HG03521 (cell line): ENCODE data around the gene SPRING1.

ENCODE experiments used
- ATAC-seq: cut with Tn5 transposase; IDR thresholded peaks from one replicate; pipeline ENCODE4 v1.9.1; 2021; ENCODE audit warnings: mild to moderate bottlenecking, moderate library complexity; ENCODE audit not compliant: unreplicated experiment

The SPRING1 gene

GRCh38 chr12:116710370-116711150, 27.3 kb downstream of the SPRING1 start:
- ATAC-seq, result no peak

- ATAC-seq, result no peak
These were observed 28.1 kb downstream of the SPRING1 start for GRCh38 chr12:116709768-116710167.

GRCh38 chr12:116708826-116709756, 28.8 kb downstream of the SPRING1 start:
- no peak for ATAC-seq

GRCh38 chr12:116707751-116708150, 30.1 kb downstream of the SPRING1 start:
- no peak for ATAC-seq

- ATAC-seq, result no peak
These were observed 34.6 kb downstream of the SPRING1 start for GRCh38 chr12:116703214-116703795.

- ATAC-seq, result no peak
These were observed 36.4 kb downstream of the SPRING1 start for GRCh38 chr12:116701432-116701831.

GRCh38 chr12:116700066-116700465, 37.8 kb downstream of the SPRING1 start:
- no peak for ATAC-seq

- ATAC-seq, result no peak
These were observed 39.3 kb downstream of the SPRING1 start for GRCh38 chr12:116698554-116699075.

GRCh38 chr12:116698116-116698515, 39.8 kb downstream of the SPRING1 start:
- no peak for ATAC-seq

- ATAC-seq, result no peak
These were observed 40.2 kb downstream of the SPRING1 start for GRCh38 chr12:116697716-116698115.

GRCh38 chr12:116697305-116697704, 40.6 kb downstream of the SPRING1 start:
- no peak for ATAC-seq

GRCh38 chr12:116695464-116695725, 42.5 kb downstream of the SPRING1 start:
- no peak for ATAC-seq

- ATAC-seq, result no peak
These were observed 43.0 kb downstream of the SPRING1 start for GRCh38 chr12:116694653-116695463.

- no peak for ATAC-seq
These were observed 44.3 kb downstream of the SPRING1 start for GRCh38 chr12:116693286-116694227.

- no peak for ATAC-seq
These were observed 45.3 kb downstream of the SPRING1 start for GRCh38 chr12:116692605-116693004.

GRCh38 chr12:116691636-116692035, 46.2 kb downstream of the SPRING1 start:
- no peak for ATAC-seq

- ATAC-seq, result no peak
These were observed 46.7 kb downstream of the SPRING1 start for GRCh38 chr12:116691205-116691604.

- no peak for ATAC-seq
These were observed 47.7 kb downstream of the SPRING1 start for GRCh38 chr12:116689979-116690744.

GRCh38 chr12:116689521-116689920, 48.3 kb downstream of the SPRING1 start:
- no peak for ATAC-seq
